Endothelial cell of umbilical vein (primary cell): Measurements from ENCODE around the gene NSL1. TPM values are rescaled to one million over a fixed set of nuclear protein-coding genes. Genes with fewer than 3 reads are reported as not detected.

Experiments
- BruUV-seq: library from RNA; stranded (reverse); fragments of 400-500 nt; replicated peaks from 2 replicates; lab custom pipeline; 2021; lab: Mats Ljungman, UMichigan
- CTCF ChIA-PET: fragments of 300-600, 350-600 bp; sonication (Branson Sonifier 250); formaldehyde crosslinking; loops from one replicate; lab custom pipeline; 2021; ENCODE audit warnings: antibody characterized with exemption, inconsistent platforms; lab: Charles Lee
- POLR2A ChIA-PET: fragments of 300-600, 350-600 bp; sonication (Branson Sonifier 250); formaldehyde crosslinking; loops from one replicate; lab custom pipeline; 2021; ENCODE audit warnings: antibody characterized with exemption, inconsistent platforms; lab: Charles Lee
- DNase-seq: peaks from one replicate; pipeline ENCODE4 v3.0.0-alpha.2; 2011; ENCODE audit warnings: low read depth, low spot score
- FAIRE-seq: peaks from 2 replicates; lab custom pipeline; 2011; peaks lifted over from hg19 to GRCh38; lab: Jason Lieb, UNC
- H2AFZ ChIP-seq: 2 replicates; pipeline ENCODE4 v1.6.0; 2012; ENCODE audit warnings: low read depth, low read length, control low read depth, inconsistent platforms
- H3K27ac ChIP-seq: 2 replicates; pipeline ENCODE4 v1.5.1; 2011; ENCODE audit warnings: low read depth, mild to moderate bottlenecking, control low read depth, low read length, moderate library complexity; ENCODE audit not compliant: insufficient read depth
- H3K27me3 ChIP-seq, 2 experiments: 2 replicates each; pipeline versions ENCODE4 v1.6.0 to v1.6.1; 2011; ENCODE audit warnings: low read length in 2 of 2, mixed read lengths in 1 of 2; ENCODE audit not compliant: control insufficient read depth in 2 of 2, insufficient read depth in 2 of 2
- H3K36me3 ChIP-seq, 2 experiments: 2 replicates in 1 of 2; 3 replicates in 1 of 2; pipeline ENCODE4 v1.5.1; 2011; ENCODE audit warnings: low read length in 2 of 2, mild to moderate bottlenecking in 1 of 2, moderate library complexity in 1 of 2; ENCODE audit not compliant: control insufficient read depth in 2 of 2, insufficient read depth in 2 of 2; ENCODE audit errors: extremely low read depth in 1 of 2
- H3K4me1 ChIP-seq: 3 replicates; pipeline ENCODE4 v1.5.1; 2011; ENCODE audit warnings: mild to moderate bottlenecking, low read length; ENCODE audit not compliant: control insufficient read depth, insufficient read depth; ENCODE audit errors: extremely low read depth
- H3K4me2 ChIP-seq: 2 replicates; pipeline ENCODE4 v1.6.1; 2011; ENCODE audit warnings: low read length, control low read depth, mixed read lengths; ENCODE audit not compliant: insufficient read depth
- H3K4me3 ChIP-seq, 3 experiments: fragments of 200-600 bp in 1 of 3; sonication (generic), shearing (Covaris generic) in 1 of 3; replicated peaks in 1 of 3; 2 replicates each; pipeline ENCODE4 v1.5.1; 2011 to 2016; ENCODE audit warnings: control low read depth in 3 of 3, low read length in 3 of 3, mild to moderate bottlenecking in 2 of 3, inconsistent platforms in 1 of 3, low read depth in 1 of 3, moderate library complexity in 1 of 3; ENCODE audit not compliant: insufficient read depth in 1 of 3
- H3K79me2 ChIP-seq: 2 replicates; pipeline ENCODE4 v1.6.0; 2012; ENCODE audit warnings: low read length, inconsistent platforms; ENCODE audit not compliant: control insufficient read depth, insufficient read depth
- H3K9ac ChIP-seq: replicated peaks from 2 replicates; pipeline ENCODE3; 2011; ENCODE audit warnings: low read length, control low read depth; ENCODE audit not compliant: insufficient read depth; ENCODE audit errors: extremely low read depth
- H3K9me1 ChIP-seq: replicated peaks from 3 replicates; pipeline ENCODE4 v1.6.0; 2011; ENCODE audit warnings: mild to moderate bottlenecking, low read length; ENCODE audit not compliant: control insufficient read depth, insufficient read depth; ENCODE audit errors: extremely low read depth
- H3K9me3 ChIP-seq: replicated peaks from 2 replicates; pipeline ENCODE4 v1.5.1; 2012; ENCODE audit warnings: low read length, inconsistent platforms; ENCODE audit not compliant: control insufficient read depth, insufficient read depth
- H4K20me1 ChIP-seq: replicated peaks from 2 replicates; pipeline ENCODE3; 2011; ENCODE audit warnings: mild to moderate bottlenecking, low read length; ENCODE audit not compliant: control insufficient read depth, insufficient read depth; ENCODE audit errors: extremely low read depth
- CTCF ChIP-seq, 2 donors: IDR thresholded peaks; 1 replicate in 1 of 2; 2 replicates in 1 of 2; pipeline ENCODE4 v1.5.1; 2011; ENCODE audit warnings: low read length in 2 of 2, mild to moderate bottlenecking in 2 of 2, moderate library complexity in 2 of 2, control low read depth in 1 of 2, inconsistent platforms in 1 of 2, low read depth in 1 of 2; ENCODE audit not compliant: insufficient read depth in 1 of 2; ENCODE audit errors: extremely low read depth in 1 of 2
- EZH2 ChIP-seq: IDR thresholded peaks from 2 replicates; pipeline ENCODE4 v1.6.1; 2012; ENCODE audit warnings: borderline replicate concordance, low read depth, mild to moderate bottlenecking, moderate library complexity, low read length, inconsistent platforms; ENCODE audit not compliant: severe bottlenecking
- FOS ChIP-seq: IDR thresholded peaks from 2 replicates; pipeline ENCODE4 v1.6.1; 2011; ENCODE audit warnings: mild to moderate bottlenecking, low read length, moderate library complexity, borderline replicate concordance; ENCODE audit not compliant: insufficient read depth
- GATA2 ChIP-seq: IDR thresholded peaks from 2 replicates; pipeline ENCODE4 v1.7.0; 2011; ENCODE audit warnings: low read depth, mild to moderate bottlenecking, moderate library complexity, mixed read lengths, low read length; ENCODE audit not compliant: insufficient read length, insufficient read depth
- JUN ChIP-seq: IDR thresholded peaks from 2 replicates; pipeline ENCODE4 v1.6.1; 2011; ENCODE audit warnings: borderline replicate concordance, low read depth; ENCODE audit not compliant: insufficient read length, insufficient read depth
- MYC ChIP-seq: IDR thresholded peaks from one replicate; pipeline ENCODE4 v1.6.1; 2011; ENCODE audit warnings: mild to moderate bottlenecking, low read depth, low read length
- POLR2A ChIP-seq: IDR thresholded peaks from 2 replicates; pipeline ENCODE4 v1.6.1; 2012; ENCODE audit warnings: low read depth, mild to moderate bottlenecking, control low read depth, low read length
- POLR2AphosphoS5 ChIP-seq: IDR thresholded peaks from 2 replicates; pipeline ENCODE4 v1.6.1; 2012; ENCODE audit warnings: low read depth, mild to moderate bottlenecking, control low read depth, low read length, moderate library complexity; ENCODE audit not compliant: insufficient read depth
- dilution Hi-C: fragments of 300-500 bp; cut with MboI; formaldehyde crosslinking; loops from one replicate; pipeline ENCODE4 v1.15.0; 2019; ENCODE audit warnings: low sequenced_read_pairs; ENCODE audit not compliant: extremely low pct_ligation_motif_present
- intact Hi-C: fragments of 100-400 bp; cut with micrococcal nuclease; formaldehyde crosslinking; loops from one replicate; pipeline ENCODE4 v1.10.0; 2022
- polyA plus RNA-seq, 4 experiments: library from polyadenylated mRNA; depleted of rRNA in 3 of 4; stranded (reverse) in 3 of 4; unstranded in 1 of 4; fragments of >200 nt; gene quantifications; 2 replicates each; pipeline versions ENCODE4 v1.2.1 to v1.2.3, GENCODE V29; 2011 to 2012; ENCODE audit warnings: missing spikeins in 1 of 4
- total RNA-seq: library from RNA; stranded (reverse); gene quantifications from 2 replicates; pipeline ENCODE4 v1.2.3, GENCODE V29; 2021
- TF ChIP-seq, protein P1 (sequence below): IDR thresholded peaks from 2 replicates; pipeline ENCODE4 v1.6.1; 2011; ENCODE audit not compliant: insufficient read depth, insufficient read length

Gene NSL1
- total and polyA plus RNA-seq, 2 donors (not counting 3 experiments of a cell fraction or from before 2014, with no cell fraction given), result 15.5 to 30.2 TPM

- no TSS peak for BruUV-seq
- Histone ChIP-seq H2AFZ (peak overlapping the region; percentile 83), H3K27me3 (peaks cover 37 to 62% of the 10 kb centered on the region in 2 experiments), H3K9ac (no peak overlapping the region), H3K36me3 (no peaks in the 10 kb centered on the region), H3K27ac (no peak overlapping the region), H4K20me1 (no peaks in the 10 kb centered on the region), H3K9me1 (no peaks in the 10 kb centered on the region), H3K4me3 (peak overlapping the region in 1 of 3 experiments; percentile 38), H3K9me3 (no peaks in the 10 kb centered on the region), H3K4me1 (peaks cover 16% of the 10 kb centered on the region), H3K4me2 (peak overlapping the region; percentile 46), H3K79me2 (no peaks in the 10 kb centered on the region)
- ChIA-PET POLR2A (interaction anchor here (0.5 kb wide), 1 partner anchor 23 kb away, joined by 3 read pairs; no protein-coding TSS in a partner anchor), CTCF (interaction anchor here (0.6 to 4.8 kb wide), 9 partner anchors 11 to 1105 kb away, joined by 3 to 22 read pairs (median 4); partner anchors contain the start of gene ATF3)
- dilution Hi-C loops (no loop called here), intact Hi-C loops (loop anchor here (5.0 kb wide), 1 partner anchor 357 kb away; no protein-coding TSS in a partner anchor)
- DNase-seq, result peak; percentile 18
- FAIRE-seq, result no peak
- no peak for TF ChIP-seq MYC
- no peak for TF ChIP-seq GATA2
- TF ChIP-seq POLR2A, result no peak
- TF ChIP-seq EZH2, result peak; percentile 58
- TF ChIP-seq, protein P1, sequence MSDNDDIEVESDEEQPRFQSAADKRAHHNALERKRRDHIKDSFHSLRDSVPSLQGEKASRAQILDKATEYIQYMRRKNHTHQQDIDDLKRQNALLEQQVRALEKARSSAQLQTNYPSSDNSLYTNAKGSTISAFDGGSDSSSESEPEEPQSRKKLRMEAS, result peak; percentile 47
- no peak for TF ChIP-seq FOS
- no peak for TF ChIP-seq POLR2AphosphoS5
- no peak for TF ChIP-seq JUN
- TF ChIP-seq CTCF (IDR thresholded peaks at IDR 0.05; ENCODE audit: extremely low read depth in 1 of 2, insufficient read depth in 1 of 2, low read depth in 1 of 2, low read length in 2 of 2), result peak; percentile 33 to 75
These were observed 92.4 kb downstream of the NSL1 start for GRCh38 chr1:212699104-212699624.
